Measurements from ENCODE around the gene EVA1C.
"Not testable (repeated sequence)": the region's sequence is repeated elsewhere in the genome, so short reads cannot be mapped to it uniquely, and the experiment has no call there.

The EVA1C gene

GRCh38 chr21:32558106-32558505, 145.6 kb downstream of the EVA1C start:
- FAIRE-seq (no peak), DNase-seq (ENCODE audit: low spot score) (no peak)

DNA sequence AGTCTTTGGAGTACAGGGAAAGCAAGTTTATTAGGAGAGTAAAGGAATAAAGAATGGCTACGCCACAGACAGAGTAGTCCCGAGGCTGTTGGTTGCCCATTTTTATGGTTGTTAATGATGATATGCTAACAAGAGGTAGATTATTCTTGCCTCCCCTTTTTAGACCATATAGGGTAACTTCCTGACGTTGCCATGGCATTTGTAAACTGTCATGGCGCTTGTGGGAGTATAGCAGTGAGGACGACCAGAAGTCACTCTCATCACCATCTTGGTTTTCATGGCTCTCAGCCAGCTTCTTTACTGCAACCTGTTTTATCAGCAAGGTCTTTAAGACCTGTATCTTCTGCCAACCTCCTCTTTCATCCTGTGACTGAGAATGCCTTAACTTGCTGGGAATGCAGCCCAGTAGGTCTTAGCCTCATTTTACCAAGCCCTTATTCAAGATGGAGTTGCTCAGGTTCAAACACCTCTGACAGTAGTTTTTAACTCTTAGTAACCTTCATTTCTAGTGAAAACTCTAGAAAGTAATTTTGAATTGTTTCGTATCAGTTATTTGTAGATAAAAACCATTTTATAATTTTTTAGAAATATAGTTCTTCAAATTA, 146.6 kb downstream of the EVA1C start:
- FAIRE-seq (peak; percentile 45), DNase-seq (ENCODE audit: low spot score) (no peak)

DNA sequence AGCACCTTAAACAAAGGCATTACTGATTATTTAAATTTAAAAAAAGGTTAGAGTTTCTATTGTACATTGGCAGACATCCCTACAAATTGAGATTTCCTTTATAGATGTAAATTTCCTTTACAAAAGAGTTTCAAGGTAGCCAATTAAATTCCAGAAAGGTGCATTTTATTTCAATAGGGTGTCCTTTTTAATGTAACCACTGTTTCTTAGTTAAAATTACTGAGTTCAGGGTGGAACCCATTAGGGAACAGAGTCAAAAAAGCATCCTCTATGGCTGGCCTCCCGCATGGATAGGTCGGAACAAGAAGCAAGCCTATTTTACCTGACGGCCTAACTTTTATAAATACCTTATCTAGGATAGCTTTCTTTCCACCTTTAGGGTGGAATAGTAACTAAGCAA, 148.4 kb downstream of the EVA1C start:
- FAIRE-seq, result no peak
- no peak for DNase-seq (ENCODE audit: low spot score)

DNA sequence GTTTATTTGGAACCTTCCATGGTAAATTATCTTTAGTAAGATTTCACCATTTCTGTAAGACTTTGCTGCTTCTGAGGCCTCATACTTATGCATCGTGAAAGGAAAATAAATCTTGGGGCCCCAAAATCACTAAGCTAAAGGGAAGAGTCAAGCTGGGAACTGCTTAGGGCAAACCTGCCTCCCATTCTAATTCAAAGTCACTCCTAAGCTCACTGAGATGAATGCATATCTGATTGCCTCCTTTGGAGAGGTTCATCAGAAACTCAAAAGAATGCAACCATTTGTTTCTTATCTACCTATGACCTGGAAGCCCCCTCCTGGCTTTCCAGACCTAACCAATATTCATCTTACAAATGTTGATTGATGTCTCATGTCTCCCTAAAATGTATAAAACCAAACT, 149.0 kb downstream of the EVA1C start:
- not testable (repeated sequence) for FAIRE-seq

GRCh38 chr21:32562426-32562825, 149.9 kb downstream of the EVA1C start:
- DNase-seq (ENCODE audit: low spot score) (no peak), FAIRE-seq (no peak)

More for the DNA sequence above, 149.0 kb downstream of the EVA1C start:
- not testable (repeated sequence) for DNase-seq (ENCODE audit: low spot score)

GRCh38 chr21:32562915-32563314, 150.4 kb downstream of the EVA1C start:
- DNase-seq (ENCODE audit: low spot score) (no peak), FAIRE-seq (no peak)

All from RCC 7860 (cell line).